ENCODE data around the gene EMC9.

Gene EMC9

GRCh38 chr14:24093901-24094840 lies 47.2 kb downstream of the EMC9 start, which contains the start of gene PCK2:
TSS of gene PCK2 (plus strand) at chr14:24094311. CDS start at chr14:24094406, 95 bp downstream.
- peak within 1 kb of the TSS; percentile 79 for H3K4me3 ChIP-seq (ENCODE audit: low read length)
- DNase-seq (ENCODE audit: low read depth): peak; percentile 92

GRCh38 chr14:24093207-24093900 lies 48.0 kb downstream of the EMC9 start:
- TF ChIP-seq CTCF (IDR thresholded peaks at IDR 0.05; ENCODE audit: insufficient read depth, low read depth, low read length, missing control alignments): no peak
- no peak for DNase-seq (ENCODE audit: low read depth)
- peak overlapping the region; percentile 79 for H3K4me3 ChIP-seq (ENCODE audit: low read length)

More at GRCh38 chr14:24093901-24094840, 47.2 kb downstream of the EMC9 start, which contains the start of gene PCK2:
- no peak for TF ChIP-seq CTCF (IDR thresholded peaks at IDR 0.05; ENCODE audit: insufficient read depth, low read depth, low read length, missing control alignments)

GRCh38 chr14:24092505-24093206 lies 48.7 kb downstream of the EMC9 start:
- TF ChIP-seq CTCF (IDR thresholded peaks at IDR 0.05; ENCODE audit: insufficient read depth, low read depth, low read length, missing control alignments): no peak
- no peak for DNase-seq (ENCODE audit: low read depth)

GRCh38 chr14:24092110-24092504 lies 49.3 kb downstream of the EMC9 start:
- H3K4me3 ChIP-seq (ENCODE audit: low read length): no peak overlapping the region
- no peak for DNase-seq (ENCODE audit: low read depth)
- TF ChIP-seq CTCF (IDR thresholded peaks at IDR 0.05; ENCODE audit: insufficient read depth, low read depth, low read length, missing control alignments): no peak

More at GRCh38 chr14:24092505-24093206, 48.7 kb downstream of the EMC9 start:
- no peak overlapping the region for H3K4me3 ChIP-seq (ENCODE audit: low read length)

- no peak overlapping the region for H3K4me3 ChIP-seq (ENCODE audit: low read length)
- no peak for TF ChIP-seq CTCF (IDR thresholded peaks at IDR 0.05; ENCODE audit: insufficient read depth, low read depth, low read length, missing control alignments)
- DNase-seq (ENCODE audit: low read depth): no peak
Observed at GRCh38 chr14:24089890-24090289, 51.5 kb downstream of the EMC9 start.
